Colonic mucosa (tissue), 4 donors: ENCODE data around the gene TBX19. TPM values are rescaled to one million over a fixed set of nuclear protein-coding genes. Genes with fewer than 3 reads are reported as not detected.

Experiments
- DNase-seq: peaks from one replicate; pipeline ENCODE4 v3.0.0-alpha.2; 2020
- H3K27ac ChIP-seq: fragments of 200-600 bp; one replicate; pipeline ENCODE4 v1.8.0; 2021
- H3K27me3 ChIP-seq: fragments of 200-600 bp; one replicate; pipeline ENCODE4 v1.8.0; 2021
- H3K36me3 ChIP-seq: fragments of 200-600 bp; one replicate; pipeline ENCODE4 v1.8.0; 2021
- H3K4me1 ChIP-seq: fragments of 200-600 bp; one replicate; pipeline ENCODE4 v1.8.0; 2021; ENCODE audit warnings: mild to moderate bottlenecking
- H3K4me3 ChIP-seq: fragments of 200-600 bp; one replicate; pipeline ENCODE4 v1.8.0; 2021
- H3K9ac ChIP-seq, 2 donors: one replicate each; pipeline ENCODE4 v1.7.0; 2013; ENCODE audit warnings: control low read depth in 2 of 2, low read depth in 2 of 2, low read length in 2 of 2
- H3K9me3 ChIP-seq: fragments of 200-600 bp; one replicate; pipeline ENCODE4 v1.8.0; 2021
- intact Hi-C: fragments of 100-400 bp; cut with DNase I; formaldehyde crosslinking; loops from one replicate; pipeline ENCODE4 v1.14.1; 2022
- total RNA-seq, 2 donors: library from RNA; stranded (reverse); fragmentation: NEBNext Ultra II Directional in 1 of 2; extraction: Animal tissue kit (Norgen Biotek cat#: 25700) in 1 of 2; gene quantifications; one replicate each; pipeline ENCODE4 v1.2.1, GENCODE V29; 2021
- TF ChIP-seq, protein P1 (sequence below): fragments of 200-600 bp; IDR thresholded peaks from one replicate; pipeline ENCODE4 v1.8.0; 2022; ENCODE audit warnings: antibody characterized with exemption, mild to moderate bottlenecking
- donor health status: healthy.
- donor health status: DM: no; HTN: no; CAD: no.
- donor health status: DM: no; HTN: no; CAD: no.

Gene TBX19
- total RNA-seq, 2 donors from 2014 or later, result 1.5 to 1.6 TPM

DNA sequence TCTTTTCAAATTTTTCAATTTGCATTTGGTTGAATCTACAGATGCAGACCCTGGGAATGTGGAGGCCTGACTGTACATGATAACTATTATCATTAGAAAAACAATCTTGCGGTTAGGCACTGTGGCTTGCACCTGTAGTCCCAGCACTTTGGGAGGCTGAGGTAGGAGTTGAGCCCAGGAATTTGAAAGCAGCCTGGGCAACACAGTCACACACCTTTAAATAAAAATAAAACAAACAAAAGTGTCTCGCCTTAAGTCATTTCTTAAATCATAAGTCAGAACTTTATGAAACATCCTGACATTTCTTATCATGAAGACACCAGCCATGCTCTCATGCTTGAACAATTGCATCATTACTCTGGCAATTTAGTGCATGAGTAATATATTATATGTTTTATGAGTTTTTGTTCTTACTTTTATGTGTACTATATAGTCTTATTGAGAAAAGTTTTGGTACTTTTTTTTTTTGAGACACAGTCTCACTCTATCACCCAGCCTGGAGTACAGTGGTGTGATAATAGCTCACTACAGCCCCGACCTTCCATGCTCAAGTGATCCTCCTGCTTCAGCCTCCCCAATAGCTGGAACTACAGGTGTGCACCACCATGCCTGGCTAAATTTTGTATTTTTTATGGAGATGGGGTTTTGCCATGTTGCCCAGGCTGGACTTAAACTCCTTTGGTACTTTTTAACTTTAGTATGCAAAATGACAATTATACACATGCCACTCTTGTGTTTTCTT lies 7.8 kb downstream of the TBX19 start:
- no peaks in the 10 kb centered on the region for H3K9me3 ChIP-seq
- H3K27me3 ChIP-seq, result no peaks in the 10 kb centered on the region
- H3K4me1 ChIP-seq, result no peaks in the 10 kb centered on the region
- H3K9ac ChIP-seq, result no peak overlapping the region
- TF ChIP-seq, protein P1, sequence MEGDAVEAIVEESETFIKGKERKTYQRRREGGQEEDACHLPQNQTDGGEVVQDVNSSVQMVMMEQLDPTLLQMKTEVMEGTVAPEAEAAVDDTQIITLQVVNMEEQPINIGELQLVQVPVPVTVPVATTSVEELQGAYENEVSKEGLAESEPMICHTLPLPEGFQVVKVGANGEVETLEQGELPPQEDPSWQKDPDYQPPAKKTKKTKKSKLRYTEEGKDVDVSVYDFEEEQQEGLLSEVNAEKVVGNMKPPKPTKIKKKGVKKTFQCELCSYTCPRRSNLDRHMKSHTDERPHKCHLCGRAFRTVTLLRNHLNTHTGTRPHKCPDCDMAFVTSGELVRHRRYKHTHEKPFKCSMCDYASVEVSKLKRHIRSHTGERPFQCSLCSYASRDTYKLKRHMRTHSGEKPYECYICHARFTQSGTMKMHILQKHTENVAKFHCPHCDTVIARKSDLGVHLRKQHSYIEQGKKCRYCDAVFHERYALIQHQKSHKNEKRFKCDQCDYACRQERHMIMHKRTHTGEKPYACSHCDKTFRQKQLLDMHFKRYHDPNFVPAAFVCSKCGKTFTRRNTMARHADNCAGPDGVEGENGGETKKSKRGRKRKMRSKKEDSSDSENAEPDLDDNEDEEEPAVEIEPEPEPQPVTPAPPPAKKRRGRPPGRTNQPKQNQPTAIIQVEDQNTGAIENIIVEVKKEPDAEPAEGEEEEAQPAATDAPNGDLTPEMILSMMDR, result no peak
- no peak overlapping the region for H3K27ac ChIP-seq
- intact Hi-C loops, result no loop called here
- no peak overlapping the region for H3K4me3 ChIP-seq
- no peak for DNase-seq
- H3K36me3 ChIP-seq, result no peaks in the 10 kb centered on the region

DNA sequence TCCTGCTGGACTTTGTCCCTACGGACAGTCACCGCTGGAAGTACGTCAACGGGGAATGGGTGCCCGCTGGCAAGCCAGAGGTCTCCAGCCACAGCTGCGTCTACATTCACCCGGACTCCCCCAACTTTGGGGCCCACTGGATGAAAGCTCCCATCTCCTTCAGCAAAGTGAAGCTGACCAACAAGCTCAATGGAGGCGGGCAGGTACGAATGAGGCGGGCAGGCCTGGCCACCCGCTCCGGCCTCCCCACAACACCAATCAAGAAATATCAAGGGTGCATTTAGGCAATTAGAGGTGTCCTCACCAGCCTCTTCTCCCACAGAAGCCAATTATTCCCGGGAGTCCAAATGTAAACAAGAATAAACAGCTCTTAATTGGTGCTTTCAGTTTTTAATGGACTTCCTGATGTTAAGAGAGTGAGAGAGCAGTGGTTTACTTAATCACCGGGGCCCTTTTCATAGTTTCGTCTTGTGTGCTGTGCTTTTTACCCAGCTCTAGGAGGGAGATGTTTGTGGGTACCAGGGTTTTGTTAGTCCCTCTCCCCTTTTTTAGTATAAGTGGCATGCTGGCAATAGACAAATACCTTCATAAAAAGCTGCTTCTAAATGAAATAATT lies 10.7 kb downstream of the TBX19 start:
- Histone ChIP-seq H3K27ac (no peak overlapping the region), H3K9me3 (no peaks in the 10 kb centered on the region), H3K27me3 (no peaks in the 10 kb centered on the region), H3K36me3 (no peaks in the 10 kb centered on the region), H3K9ac (no peak overlapping the region), H3K4me1 (no peaks in the 10 kb centered on the region), H3K4me3 (no peak overlapping the region)
- TF ChIP-seq, protein P1, result no peak
- no peak for DNase-seq
- intact Hi-C loops, result no loop called here

DNA sequence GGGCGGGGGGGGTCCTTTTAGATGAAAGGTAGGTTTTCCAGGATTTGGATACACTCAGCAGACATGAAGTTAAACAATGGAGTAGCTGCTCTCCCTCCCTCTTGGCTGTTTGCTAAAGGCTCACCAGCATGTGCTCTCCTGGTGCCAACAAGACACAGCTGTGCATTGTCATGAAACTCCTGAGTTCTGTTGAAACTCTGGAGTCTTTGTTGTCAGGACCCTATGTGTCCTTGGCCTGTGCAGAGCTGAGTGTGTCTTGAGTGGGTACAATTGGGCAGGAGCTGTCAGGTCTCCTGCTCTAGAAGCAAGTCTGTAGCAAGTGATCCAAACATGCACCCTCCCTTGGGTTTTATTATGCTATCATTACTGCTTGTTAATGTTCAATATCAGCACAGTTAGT lies 12.7 kb downstream of the TBX19 start:
- no peak for DNase-seq
- Histone ChIP-seq H3K27me3 (no peaks in the 10 kb centered on the region), H3K9me3 (no peaks in the 10 kb centered on the region), H3K36me3 (no peaks in the 10 kb centered on the region), H3K27ac (no peak overlapping the region), H3K9ac (no peak overlapping the region), H3K4me3 (no peak overlapping the region), H3K4me1 (no peaks in the 10 kb centered on the region)
- TF ChIP-seq, protein P1, result no peak
- intact Hi-C loops, result no loop called here

DNA sequence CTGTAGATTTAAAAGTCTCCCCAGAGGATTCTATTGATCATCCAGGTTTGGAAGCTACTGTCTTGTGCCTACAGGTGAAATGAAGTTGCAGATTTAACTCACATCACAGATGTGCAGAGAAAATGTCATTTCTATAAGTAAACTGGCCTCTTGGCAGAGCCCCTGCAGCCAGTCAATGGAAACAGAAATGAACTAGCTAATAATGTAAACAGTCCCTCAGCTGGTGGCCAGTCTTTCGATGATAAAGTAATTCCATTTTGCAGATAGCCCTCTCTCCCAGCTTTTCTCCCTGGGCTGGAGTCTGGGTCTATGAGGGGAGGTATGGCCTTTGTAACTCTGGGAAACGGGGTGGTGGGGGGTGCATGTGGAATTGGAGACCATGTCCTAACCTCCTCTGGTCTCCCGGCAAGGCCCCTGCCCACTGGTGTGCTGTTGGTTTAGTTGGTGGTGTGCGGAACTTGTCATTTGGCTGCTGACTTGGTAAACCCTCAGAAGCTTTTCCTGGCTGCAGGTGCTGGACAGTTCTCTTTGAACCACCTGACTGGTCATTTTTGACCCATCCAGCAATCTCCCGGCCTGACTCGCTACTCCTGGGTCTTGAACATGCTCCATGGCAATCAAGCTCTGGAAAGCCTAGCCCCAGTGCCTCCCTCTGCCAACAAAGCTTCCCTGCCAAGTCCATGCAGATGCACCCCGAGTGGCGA lies 14.9 kb downstream of the TBX19 start:
- no peaks in the 10 kb centered on the region for H3K36me3 ChIP-seq
- intact Hi-C loops, result no loop called here
- H3K4me1 ChIP-seq, result no peaks in the 10 kb centered on the region
- no peak overlapping the region for H3K4me3 ChIP-seq
- H3K27me3 ChIP-seq, result no peaks in the 10 kb centered on the region
- no peak for DNase-seq
- H3K27ac ChIP-seq, result no peak overlapping the region
- TF ChIP-seq, protein P1, result no peak
- H3K9me3 ChIP-seq, result no peaks in the 10 kb centered on the region
- H3K9ac ChIP-seq, result no peak overlapping the region

DNA sequence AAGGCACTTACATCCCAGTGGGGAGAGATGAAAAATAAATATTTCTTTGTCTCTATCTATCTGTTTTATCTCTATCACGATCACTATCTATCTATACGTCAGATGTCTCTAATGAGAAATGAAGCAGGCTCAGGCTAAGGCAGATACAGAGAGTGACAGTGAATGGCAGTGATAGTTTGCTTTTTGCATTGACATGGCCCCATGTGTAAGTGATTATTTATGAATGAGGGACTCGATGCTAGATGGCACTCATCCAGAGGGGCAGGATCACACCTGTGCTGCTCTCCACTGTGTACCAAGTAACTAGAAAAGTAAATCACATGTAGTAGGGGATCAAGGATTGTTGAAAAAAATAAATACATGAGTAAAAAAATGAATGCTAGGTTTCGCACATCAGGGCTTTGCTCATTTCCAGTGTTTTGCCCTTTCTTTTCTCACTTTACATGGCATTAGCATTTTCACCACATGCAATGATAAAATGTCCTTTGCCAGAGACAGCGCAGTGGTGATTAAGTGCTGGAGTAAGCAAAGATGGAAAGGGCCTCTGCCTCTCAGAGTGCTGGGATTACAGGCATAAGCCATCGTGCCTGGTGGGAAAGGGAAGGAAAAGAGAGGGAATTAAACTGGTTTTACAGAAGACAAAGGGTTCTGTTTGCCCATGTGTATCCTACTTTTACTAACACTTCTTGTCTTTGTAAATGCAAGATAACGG lies 16.5 kb downstream of the TBX19 start:
- no peak for DNase-seq
- Histone ChIP-seq H3K4me3 (no peak overlapping the region), H3K27ac (no peak overlapping the region), H3K36me3 (no peaks in the 10 kb centered on the region), H3K27me3 (no peaks in the 10 kb centered on the region), H3K9ac (no peak overlapping the region), H3K4me1 (no peaks in the 10 kb centered on the region), H3K9me3 (no peaks in the 10 kb centered on the region)
- intact Hi-C loops, result no loop called here
- TF ChIP-seq, protein P1, result no peak
